T1000 (cell line): ENCODE data around the gene MRPL12.

Source experiments
- DNase-seq: peaks from one replicate; lab custom pipeline; 2025; ENCODE audit warnings: mixed read lengths; lab: John Stamatoyannopoulos, UW

MRPL12 gene

GRCh38 chr17:81701288-81702071, 1.7 kb upstream of the MRPL12 start:
- no peak for DNase-seq

DNA sequence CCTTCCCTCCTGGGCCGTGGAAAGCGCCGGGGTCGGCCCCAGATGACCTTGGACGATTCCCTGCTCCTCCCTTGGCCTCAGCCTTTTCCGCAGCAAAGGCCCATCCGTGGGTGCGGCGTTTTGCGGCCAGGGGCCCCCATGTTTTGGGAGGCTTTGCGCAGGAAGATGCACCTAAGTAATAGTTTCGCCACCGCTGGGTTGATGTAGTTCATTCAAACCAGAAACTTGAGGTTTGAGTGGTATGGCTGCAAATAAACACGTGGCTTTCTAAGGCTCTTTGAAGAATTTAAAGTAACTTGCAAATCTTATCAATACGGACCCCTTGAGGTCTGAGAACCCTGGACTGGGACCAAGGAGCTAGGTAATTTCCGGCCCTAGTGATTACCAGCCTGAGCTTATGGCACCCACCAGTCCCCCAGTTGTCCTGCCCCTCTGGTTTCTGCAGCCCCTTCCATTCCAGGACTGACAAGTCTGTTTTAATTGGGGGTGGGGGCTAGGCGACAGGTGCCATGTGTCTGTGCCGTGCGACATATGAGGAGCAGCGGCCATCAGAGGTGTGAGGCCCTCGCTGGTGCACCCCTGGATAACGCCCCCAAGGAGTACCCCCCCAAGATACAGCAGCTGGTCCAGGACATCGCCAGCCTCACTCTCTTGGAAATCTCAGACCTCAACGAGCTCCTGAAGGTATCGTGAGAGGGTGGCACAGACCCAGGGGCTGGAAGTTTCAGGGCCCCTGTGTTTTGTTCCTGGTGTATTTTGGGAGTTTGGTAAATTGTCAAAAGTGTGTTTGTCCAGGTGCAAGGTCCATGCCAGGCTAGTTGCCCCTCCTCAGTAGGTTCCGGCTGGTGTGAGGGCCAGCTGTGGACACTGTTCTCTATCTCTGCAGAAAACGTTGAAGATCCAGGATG, 834 bp downstream of the MRPL12 start:
- DNase-seq, result no peak

DNA sequence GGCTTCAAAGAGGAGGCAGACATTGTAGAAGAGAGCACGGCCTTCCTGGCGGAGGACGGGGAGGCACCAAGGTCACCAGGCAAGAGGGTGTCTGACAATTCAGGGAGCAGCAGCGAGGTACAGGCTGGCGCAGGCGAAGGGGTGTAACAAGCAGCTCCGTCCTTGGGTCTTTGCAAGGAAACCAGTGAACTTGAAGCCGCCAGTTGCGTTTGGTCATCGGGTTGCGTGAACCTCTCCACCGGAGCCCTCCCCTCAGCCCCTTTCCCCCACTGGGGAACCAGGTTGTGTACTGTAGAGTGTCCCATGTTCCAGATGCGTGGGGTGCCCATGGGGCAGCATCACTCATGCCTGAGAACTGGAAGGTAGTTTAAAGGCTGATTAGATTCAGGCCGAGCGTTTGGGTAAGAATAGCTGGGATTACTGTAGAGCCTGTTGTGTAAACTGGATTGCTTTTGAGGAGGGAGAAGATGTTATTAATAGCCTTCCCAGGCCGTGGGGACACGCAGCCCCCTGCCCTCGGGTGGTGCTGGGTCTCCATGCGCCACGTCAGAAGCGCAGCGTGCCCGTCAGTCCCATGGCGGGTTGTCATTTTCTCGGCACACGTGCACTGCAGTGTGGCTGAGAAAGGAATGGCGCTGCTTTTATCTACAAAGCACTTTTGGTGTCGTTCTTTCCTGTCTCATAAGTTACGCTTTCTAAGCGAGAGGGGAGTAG, 2.5 kb downstream of the MRPL12 start:
- no peak for DNase-seq

GRCh38 chr17:81706232-81706611, 3.1 kb downstream of the MRPL12 start:
- no peak for DNase-seq

DNA sequence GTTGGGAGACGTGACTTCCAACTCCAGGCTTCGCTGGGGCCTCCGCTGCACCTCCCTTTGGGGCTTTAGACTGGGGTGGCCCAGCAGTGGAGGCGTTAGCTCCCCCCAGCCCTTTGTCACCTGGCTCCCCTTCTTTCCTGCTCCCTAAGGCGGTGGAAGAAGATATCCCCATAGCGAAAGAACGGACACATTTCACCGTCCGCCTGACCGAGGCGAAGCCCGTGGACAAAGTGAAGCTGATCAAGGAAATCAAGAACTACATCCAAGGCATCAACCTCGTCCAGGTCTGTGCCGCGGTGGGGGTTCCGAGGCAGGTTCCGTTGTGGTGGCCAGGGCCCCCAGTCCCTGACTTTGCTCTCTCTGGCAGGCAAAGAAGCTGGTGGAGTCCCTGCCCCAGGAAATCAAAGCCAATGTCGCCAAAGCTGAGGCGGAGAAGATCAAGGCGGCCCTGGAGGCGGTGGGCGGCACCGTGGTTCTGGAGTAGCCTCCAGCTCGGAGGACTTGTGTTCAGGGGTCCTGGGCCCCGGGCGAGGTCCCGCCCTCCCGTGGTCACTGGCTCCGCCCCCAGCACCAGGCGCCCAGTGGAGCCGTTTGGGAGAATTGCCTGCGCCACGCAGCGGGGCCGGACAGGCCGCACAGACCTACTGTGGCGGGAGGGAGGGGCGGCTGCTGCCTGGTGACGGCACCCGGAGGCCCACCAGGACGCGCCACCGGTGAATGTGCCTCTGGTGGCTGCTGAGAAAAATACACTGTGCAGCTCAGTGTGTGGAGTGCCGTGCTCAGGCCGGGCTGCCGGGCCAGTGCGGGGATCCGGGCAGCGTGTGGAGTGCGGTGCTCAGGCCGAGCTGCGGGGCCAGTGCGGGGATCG, 3.8 kb downstream of the MRPL12 start:
- DNase-seq, result no peak

GRCh38 chr17:81707725-81708646, 4.8 kb downstream of the MRPL12 start:
- no peak for DNase-seq

- DNase-seq, result no peak
These were observed 5.6 kb downstream of the MRPL12 start for GRCh38 chr17:81708739-81709185.

GRCh38 chr17:81710514-81711308, 7.5 kb downstream of the MRPL12 start:
- DNase-seq, result no peak

GRCh38 chr17:81711814-81712467, 8.8 kb downstream of the MRPL12 start, which contains the start of gene SLC25A10:
TSS of gene SLC25A10 (plus strand) at chr17:81712284. CDS start at chr17:81712427, 143 bp downstream.
- DNase-seq, result peak; percentile 75

DNA sequence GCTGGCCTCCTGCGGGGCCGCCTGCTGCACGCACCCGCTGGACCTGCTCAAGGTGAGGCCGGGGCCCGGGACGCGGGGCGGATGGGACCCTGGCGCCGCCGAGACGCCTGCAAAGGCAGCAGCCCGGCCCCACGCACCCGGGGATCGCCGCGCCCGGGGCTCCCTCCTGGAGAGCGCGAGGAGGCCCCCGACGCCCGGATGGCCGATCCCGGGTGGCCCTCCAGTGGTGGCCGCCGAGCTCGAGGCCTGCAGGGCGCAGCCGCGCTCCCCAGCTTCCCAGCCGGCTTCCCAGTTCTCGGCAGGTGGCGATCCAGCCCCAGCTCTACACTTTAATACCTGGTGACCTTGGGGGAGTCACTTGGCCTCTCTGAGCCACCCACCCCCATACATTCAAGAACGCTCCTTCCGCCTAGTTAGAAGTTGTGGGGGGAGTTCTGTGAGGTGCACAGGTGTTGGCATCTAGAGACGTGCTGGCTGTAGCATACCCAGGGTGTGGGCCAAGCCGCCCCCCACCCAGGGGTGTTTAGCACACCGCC, 9.4 kb downstream of the MRPL12 start:
- DNase-seq, result no peak

GRCh38 chr17:81713004-81713555, 9.9 kb downstream of the MRPL12 start:
- DNase-seq, result no peak

DNA sequence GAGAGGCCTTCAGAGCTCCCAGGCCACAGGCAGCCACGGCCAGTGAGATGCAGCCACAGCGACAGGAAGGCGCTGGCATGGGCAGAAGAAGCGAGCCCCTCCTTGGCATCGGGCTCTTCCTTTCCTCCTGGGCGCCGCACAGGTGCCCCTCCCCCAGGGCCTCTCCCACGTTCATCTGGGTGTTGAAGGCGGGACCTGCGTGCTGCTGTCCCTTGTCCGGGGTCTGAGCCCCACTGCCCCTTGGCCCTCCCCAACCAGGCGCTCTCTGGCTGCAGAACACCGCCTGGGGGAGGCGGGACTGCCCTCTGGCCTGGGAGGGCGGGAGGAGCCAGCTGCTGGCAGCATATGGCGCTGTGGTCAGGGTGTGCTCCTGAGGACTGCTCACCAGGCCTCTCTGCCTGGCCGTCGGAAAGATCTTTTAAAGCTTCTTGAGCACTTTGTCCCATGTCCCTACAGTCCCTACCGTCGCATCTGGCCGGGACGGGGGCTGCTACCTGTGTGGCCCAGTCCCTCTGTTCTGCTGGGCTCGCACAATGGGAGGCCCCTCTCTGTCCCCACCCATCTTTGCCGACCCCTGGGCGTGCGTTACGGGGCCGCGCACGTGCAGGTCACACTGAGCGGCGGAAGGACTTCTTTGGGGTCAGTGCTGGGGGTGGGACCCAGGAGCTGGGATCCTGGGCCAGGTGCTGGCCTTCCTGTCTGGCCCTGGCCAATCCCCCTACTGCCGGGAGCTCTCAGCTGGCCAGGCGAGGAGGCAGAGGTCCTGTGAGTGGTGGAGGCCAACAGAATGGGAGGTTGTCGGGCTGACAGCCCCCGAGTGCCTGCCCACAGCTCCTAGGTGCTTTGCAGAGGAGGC, 10.6 kb downstream of the MRPL12 start:
- DNase-seq, result no peak

GRCh38 chr17:81714412-81715106, 11.4 kb downstream of the MRPL12 start:
- no peak for DNase-seq

- DNase-seq, result no peak
These were observed 12.1 kb downstream of the MRPL12 start for GRCh38 chr17:81715107-81715871.

- DNase-seq, result no peak
These were observed 12.9 kb downstream of the MRPL12 start for GRCh38 chr17:81715872-81716673.
